ENCODE results near the gene RAB41. TPM values are rescaled to one million over a fixed set of nuclear protein-coding genes. Genes with fewer than 3 reads are reported as not detected.

Gene RAB41
- total and polyA plus RNA-seq, 2 of the 13 experiments (the other 11 are each of a cell fraction or from before 2014, with no cell fraction given): not detected

DNA sequence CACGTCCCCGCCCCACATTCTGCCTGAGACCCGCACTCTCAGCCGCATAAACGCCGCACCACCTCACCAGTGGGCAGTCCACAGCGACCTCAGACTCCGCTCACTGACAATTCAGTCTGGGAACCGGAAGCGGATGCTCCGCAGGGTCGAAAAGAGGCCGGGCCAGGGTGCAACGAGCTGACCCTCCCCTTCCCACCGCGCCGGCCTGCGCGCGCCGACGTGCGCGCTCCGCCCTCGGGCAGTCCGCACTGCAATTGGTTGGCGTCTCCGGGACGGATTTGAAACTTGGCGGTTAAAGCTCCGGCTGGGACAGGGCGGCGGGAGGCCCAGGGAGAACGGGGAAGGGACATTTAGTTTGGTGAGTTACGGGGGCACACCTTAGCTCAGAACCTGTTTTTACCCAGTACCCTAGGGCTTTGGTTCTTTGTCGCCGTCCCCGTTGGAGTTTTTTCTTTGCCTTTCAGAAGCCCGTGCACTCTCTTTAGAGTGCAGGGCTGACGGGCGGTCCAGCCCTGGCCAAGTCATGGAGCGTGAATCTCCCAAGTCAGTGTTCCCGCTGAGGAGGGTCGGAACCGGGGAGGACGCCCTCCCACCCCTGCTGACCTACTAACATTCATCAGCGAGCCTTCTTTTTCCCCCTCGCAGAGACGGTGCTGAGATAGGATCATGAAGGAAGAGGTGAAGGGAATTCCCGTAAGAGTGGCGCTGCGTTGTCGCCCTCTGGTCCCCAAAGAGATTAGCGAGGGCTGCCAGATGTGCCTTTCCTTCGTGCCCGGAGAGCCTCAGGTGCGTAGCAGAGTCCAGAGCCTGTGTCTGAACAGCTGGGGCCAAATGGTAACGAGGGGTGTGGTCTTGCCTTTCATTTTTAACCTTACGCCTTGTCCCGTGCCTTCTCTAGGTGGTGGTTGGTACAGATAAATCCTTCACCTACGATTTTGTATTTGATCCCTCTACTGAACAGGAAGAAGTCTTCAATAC lies 8.1 kb downstream of the RAB41 start, which contains the start of the genes KIF4A and PDZD11 (continued):
- TF ChIP-seq JUNB (CRISPR knock-in tag; IDR thresholded peaks at IDR 0.05; ENCODE audit: borderline replicate concordance) (no peak), NFIC (IDR thresholded peaks at IDR 0.05; ENCODE audit: low read length) (no peak), FOSL2 (CRISPR knock-in tag; IDR thresholded peaks at IDR 0.05) (no peak), YY1 (IDR thresholded peaks at IDR 0.05; ENCODE audit: insufficient read depth, insufficient replicate concordance, low read depth, low read length) (no peak), ZKSCAN5 (CRISPR knock-in tag; IDR thresholded peaks at IDR 0.05) (no peak), MXD4 (CRISPR knock-in tag; IDR thresholded peaks at IDR 0.05) (0 out of 2 replicates have a peak, but pooled peaks have one; percentile 32), DNMT1 (CRISPR knock-in tag; IDR thresholded peaks at IDR 0.05) (0 out of 2 replicates have a peak, but pooled peaks have one; percentile 23), SCMH1 (CRISPR knock-in tag; IDR thresholded peaks at IDR 0.05; ENCODE audit: borderline replicate concordance) (no peak), KDM4B (CRISPR knock-in tag; IDR thresholded peaks at IDR 0.05) (no peak), NR2F1 (CRISPR knock-in tag; IDR thresholded peaks at IDR 0.05) (no peak), MTA3 (CRISPR knock-in tag; IDR thresholded peaks at IDR 0.05) (no peak), KDM2A (CRISPR knock-in tag; IDR thresholded peaks at IDR 0.05; ENCODE audit: borderline replicate concordance, low read depth) (peak; percentile 20; the same call in 1 of the 2 replicates), LCORL (IDR thresholded peaks at IDR 0.05) (no peak), LCORL (CRISPR knock-in tag; IDR thresholded peaks at IDR 0.05) (no peak), ZNF329 (CRISPR knock-in tag; IDR thresholded peaks at IDR 0.05; ENCODE audit: low read depth) (no peak)
- TF ChIP-seq, protein P1, sequence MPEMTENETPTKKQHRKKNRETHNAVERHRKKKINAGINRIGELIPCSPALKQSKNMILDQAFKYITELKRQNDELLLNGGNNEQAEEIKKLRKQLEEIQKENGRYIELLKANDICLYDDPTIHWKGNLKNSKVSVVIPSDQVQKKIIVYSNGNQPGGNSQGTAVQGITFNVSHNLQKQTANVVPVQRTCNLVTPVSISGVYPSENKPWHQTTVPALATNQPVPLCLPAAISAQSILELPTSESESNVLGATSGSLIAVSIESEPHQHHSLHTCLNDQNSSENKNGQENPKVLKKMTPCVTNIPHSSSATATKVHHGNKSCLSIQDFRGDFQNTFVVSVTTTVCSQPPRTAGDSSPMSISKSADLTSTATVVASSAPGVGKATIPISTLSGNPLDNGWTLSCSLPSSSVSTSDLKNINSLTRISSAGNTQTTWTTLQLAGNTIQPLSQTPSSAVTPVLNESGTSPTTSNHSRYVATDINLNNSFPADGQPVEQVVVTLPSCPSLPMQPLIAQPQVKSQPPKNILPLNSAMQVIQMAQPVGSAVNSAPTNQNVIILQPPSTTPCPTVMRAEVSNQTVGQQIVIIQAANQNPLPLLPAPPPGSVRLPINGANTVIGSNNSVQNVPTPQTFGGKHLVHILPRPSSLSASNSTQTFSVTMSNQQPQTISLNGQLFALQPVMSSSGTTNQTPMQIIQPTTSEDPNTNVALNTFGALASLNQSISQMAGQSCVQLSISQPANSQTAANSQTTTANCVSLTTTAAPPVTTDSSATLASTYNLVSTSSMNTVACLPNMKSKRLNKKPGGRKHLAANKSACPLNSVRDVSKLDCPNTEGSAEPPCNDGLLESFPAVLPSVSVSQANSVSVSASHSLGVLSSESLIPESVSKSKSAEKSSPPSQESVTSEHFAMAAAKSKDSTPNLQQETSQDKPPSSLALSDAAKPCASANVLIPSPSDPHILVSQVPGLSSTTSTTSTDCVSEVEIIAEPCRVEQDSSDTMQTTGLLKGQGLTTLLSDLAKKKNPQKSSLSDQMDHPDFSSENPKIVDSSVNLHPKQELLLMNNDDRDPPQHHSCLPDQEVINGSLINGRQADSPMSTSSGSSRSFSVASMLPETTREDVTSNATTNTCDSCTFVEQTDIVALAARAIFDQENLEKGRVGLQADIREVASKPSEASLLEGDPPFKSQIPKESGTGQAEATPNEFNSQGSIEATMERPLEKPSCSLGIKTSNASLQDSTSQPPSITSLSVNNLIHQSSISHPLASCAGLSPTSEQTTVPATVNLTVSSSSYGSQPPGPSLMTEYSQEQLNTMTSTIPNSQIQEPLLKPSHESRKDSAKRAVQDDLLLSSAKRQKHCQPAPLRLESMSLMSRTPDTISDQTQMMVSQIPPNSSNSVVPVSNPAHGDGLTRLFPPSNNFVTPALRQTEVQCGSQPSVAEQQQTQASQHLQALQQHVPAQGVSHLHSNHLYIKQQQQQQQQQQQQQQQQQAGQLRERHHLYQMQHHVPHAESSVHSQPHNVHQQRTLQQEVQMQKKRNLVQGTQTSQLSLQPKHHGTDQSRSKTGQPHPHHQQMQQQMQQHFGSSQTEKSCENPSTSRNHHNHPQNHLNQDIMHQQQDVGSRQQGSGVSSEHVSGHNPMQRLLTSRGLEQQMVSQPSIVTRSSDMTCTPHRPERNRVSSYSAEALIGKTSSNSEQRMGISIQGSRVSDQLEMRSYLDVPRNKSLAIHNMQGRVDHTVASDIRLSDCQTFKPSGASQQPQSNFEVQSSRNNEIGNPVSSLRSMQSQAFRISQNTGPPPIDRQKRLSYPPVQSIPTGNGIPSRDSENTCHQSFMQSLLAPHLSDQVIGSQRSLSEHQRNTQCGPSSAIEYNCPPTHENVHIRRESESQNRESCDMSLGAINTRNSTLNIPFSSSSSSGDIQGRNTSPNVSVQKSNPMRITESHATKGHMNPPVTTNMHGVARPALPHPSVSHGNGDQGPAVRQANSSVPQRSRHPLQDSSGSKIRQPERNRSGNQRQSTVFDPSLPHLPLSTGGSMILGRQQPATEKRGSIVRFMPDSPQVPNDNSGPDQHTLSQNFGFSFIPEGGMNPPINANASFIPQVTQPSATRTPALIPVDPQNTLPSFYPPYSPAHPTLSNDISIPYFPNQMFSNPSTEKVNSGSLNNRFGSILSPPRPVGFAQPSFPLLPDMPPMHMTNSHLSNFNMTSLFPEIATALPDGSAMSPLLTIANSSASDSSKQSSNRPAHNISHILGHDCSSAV (CRISPR knock-in tag; IDR thresholded peaks at IDR 0.05; ENCODE audit: borderline replicate concordance): no peak
- TF ChIP-seq, protein P2, sequence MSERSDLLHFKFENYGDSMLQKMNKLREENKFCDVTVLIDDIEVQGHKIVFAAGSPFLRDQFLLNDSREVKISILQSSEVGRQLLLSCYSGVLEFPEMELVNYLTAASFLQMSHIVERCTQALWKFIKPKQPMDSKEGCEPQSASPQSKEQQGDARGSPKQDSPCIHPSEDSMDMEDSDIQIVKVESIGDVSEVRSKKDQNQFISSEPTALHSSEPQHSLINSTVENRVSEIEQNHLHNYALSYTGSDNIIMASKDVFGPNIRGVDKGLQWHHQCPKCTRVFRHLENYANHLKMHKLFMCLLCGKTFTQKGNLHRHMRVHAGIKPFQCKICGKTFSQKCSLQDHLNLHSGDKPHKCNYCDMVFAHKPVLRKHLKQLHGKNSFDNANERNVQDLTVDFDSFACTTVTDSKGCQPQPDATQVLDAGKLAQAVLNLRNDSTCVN (CRISPR knock-in tag; IDR thresholded peaks at IDR 0.05; ENCODE audit: borderline replicate concordance): no peak
- TF ChIP-seq, protein P3, sequence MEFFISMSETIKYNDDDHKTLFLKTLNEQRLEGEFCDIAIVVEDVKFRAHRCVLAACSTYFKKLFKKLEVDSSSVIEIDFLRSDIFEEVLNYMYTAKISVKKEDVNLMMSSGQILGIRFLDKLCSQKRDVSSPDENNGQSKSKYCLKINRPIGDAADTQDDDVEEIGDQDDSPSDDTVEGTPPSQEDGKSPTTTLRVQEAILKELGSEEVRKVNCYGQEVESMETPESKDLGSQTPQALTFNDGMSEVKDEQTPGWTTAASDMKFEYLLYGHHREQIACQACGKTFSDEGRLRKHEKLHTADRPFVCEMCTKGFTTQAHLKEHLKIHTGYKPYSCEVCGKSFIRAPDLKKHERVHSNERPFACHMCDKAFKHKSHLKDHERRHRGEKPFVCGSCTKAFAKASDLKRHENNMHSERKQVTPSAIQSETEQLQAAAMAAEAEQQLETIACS (CRISPR knock-in tag; IDR thresholded peaks at IDR 0.05): peak; percentile 59
